ENCODE results near the gene MCOLN3. TPM values are rescaled to one million over a fixed set of nuclear protein-coding genes. Genes with fewer than 3 reads are reported as not detected.
A peak's percentile ranks its signal among the peaks of the same experiment; 100 is the strongest.

MCOLN3 gene
- polyA plus RNA-seq, 1 of the 3 experiments (the other 2 are of a cell fraction): not detected

DNA sequence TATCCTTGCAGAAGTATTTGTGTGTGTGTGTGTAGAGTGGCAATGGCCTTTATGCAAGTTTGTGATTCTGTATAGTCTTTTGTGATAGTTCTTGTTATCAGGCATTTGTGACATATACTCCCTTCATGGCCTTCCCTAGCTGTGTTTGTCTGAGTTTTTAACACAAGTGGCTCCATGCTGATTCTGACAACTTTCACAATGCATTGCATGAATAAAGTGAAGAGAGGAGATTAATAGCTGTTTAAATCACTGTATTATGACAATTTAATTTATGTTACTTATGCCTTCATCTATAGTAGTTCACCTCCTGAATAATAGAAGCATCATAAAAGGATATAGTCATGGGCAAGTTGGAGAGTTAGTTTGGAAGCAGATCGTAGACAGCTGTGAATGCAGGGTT is 17.2 kb upstream of the MCOLN3 start:
- no peak for DNase-seq
- H3K9ac ChIP-seq: no peak overlapping the region
- H3K27ac ChIP-seq (ENCODE audit: low read depth in 2 of 2, low read length in 1 of 2): no peak overlapping the region
- no peak overlapping the region for H2AFZ ChIP-seq (ENCODE audit: low read depth)
- H3K4me2 ChIP-seq: no peak overlapping the region
- WGBS (ENCODE audit: low lambda C conversion rate): 8% methylated on average over 1 of the region's 1 CpG
- no peaks in the 10 kb centered on the region for H3K9me3 ChIP-seq
- TF ChIP-seq RFX5 (IDR thresholded peaks at IDR 0.05; ENCODE audit: low read length): no peak
- no peak for TF ChIP-seq GATA2 (CRISPR knock-in tag; IDR thresholded peaks at IDR 0.05)
- TF ChIP-seq POLR2AphosphoS5 (IDR thresholded peaks at IDR 0.05; ENCODE audit: low read depth, low read length): no peak
- TF ChIP-seq, protein P1, sequence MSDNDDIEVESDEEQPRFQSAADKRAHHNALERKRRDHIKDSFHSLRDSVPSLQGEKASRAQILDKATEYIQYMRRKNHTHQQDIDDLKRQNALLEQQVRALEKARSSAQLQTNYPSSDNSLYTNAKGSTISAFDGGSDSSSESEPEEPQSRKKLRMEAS (IDR thresholded peaks at IDR 0.05; ENCODE audit: low read depth): no peak
- TF ChIP-seq RXRA (IDR thresholded peaks at IDR 0.05; ENCODE audit: borderline replicate concordance, low read depth): no peak
- TF ChIP-seq SIN3A (IDR thresholded peaks at IDR 0.05; ENCODE audit: borderline replicate concordance, low read depth, low read length): no peak
- TF ChIP-seq, protein P2, sequence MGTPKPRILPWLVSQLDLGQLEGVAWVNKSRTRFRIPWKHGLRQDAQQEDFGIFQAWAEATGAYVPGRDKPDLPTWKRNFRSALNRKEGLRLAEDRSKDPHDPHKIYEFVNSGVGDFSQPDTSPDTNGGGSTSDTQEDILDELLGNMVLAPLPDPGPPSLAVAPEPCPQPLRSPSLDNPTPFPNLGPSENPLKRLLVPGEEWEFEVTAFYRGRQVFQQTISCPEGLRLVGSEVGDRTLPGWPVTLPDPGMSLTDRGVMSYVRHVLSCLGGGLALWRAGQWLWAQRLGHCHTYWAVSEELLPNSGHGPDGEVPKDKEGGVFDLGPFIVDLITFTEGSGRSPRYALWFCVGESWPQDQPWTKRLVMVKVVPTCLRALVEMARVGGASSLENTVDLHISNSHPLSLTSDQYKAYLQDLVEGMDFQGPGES (IDR thresholded peaks at IDR 0.05; ENCODE audit: low read depth, low read length): no peak
- no peak for TF ChIP-seq SMC3 (IDR thresholded peaks at IDR 0.05; ENCODE audit: low read depth, low read length)
- TF ChIP-seq, protein P3, sequence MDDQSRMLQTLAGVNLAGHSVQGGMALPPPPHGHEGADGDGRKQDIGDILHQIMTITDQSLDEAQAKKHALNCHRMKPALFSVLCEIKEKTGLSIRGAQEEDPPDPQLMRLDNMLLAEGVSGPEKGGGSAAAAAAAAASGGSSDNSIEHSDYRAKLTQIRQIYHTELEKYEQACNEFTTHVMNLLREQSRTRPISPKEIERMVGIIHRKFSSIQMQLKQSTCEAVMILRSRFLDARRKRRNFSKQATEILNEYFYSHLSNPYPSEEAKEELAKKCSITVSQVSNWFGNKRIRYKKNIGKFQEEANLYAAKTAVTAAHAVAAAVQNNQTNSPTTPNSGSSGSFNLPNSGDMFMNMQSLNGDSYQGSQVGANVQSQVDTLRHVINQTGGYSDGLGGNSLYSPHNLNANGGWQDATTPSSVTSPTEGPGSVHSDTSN (IDR thresholded peaks at IDR 0.05): no peak
- peaks cover 3 to 4% of the 10 kb centered on the region in 2 experiments; a peak in 2 of 4 replicates for H3K4me1 ChIP-seq (ENCODE audit: control insufficient read depth in 1 of 2, insufficient read depth in 2 of 2, low read depth in 1 of 2, low read length in 1 of 2)
- H3K27me3 ChIP-seq (ENCODE audit: insufficient read depth): no peaks in the 10 kb centered on the region
- no peaks in the 10 kb centered on the region for H3F3A ChIP-seq (replicated peaks; ENCODE audit: insufficient read depth)
- H3K4me3 ChIP-seq (ENCODE audit: low read depth in 2 of 2, low read length in 1 of 2): no peak overlapping the region
- no peaks in the 10 kb centered on the region for H3K9me2 ChIP-seq
- ChIA-PET CTCF (interaction anchor here (1.0 kb wide), 1 partner anchor 189 kb away, joined by 3 read pairs; no protein-coding TSS in a partner anchor), POLR2A (no interaction called here)
- H3K36me3 ChIP-seq (replicated peaks in 1 of 2; ENCODE audit: control insufficient read depth in 1 of 2, insufficient read depth in 2 of 2, low read length in 1 of 2): no peaks in the 10 kb centered on the region
- H3K79me2 ChIP-seq (ENCODE audit: insufficient read depth): no peaks in the 10 kb centered on the region
- no peaks in the 10 kb centered on the region for H4K20me1 ChIP-seq (ENCODE audit: insufficient read depth)

DNA sequence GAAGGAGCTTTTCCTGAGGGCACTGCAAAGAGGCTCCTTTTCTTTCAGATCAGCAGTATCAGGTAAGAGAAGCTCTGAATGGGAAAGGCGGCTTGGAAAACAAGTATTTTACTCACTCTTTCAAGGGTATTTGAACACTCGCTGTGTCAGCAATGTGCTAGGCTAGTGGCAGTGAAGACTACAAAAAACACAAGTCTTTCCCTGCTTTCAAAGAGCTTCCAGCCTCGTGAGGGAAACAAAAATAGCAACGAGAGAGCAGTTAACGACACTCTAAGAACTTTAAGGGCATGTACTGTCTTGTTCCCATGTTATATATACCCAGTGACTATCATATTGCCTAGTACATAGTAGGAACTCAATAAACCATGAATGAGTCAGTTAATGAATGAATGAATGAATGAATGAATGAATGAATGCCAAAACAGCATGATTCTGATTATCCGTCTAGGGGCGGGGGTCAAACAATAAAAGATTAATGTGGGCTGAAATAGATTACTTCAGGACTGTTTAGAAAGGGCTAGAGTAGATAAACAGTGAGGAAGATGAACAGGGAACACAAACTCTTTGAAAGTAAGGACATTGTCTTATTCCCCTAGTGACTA is 14.2 kb upstream of the MCOLN3 start:
- Histone ChIP-seq H4K20me1 (ENCODE audit: insufficient read depth) (no peaks in the 10 kb centered on the region), H3K4me3 (ENCODE audit: low read depth in 2 of 2, low read length in 1 of 2) (peak overlapping the region; percentile 57 to 59), H3F3A (replicated peaks; ENCODE audit: insufficient read depth) (no peaks in the 10 kb centered on the region), H3K27ac (ENCODE audit: low read depth in 2 of 2, low read length in 1 of 2) (no peak overlapping the region), H3K36me3 (replicated peaks in 1 of 2; ENCODE audit: control insufficient read depth in 1 of 2, insufficient read depth in 2 of 2, low read length in 1 of 2) (no peaks in the 10 kb centered on the region), H3K79me2 (ENCODE audit: insufficient read depth) (no peaks in the 10 kb centered on the region), H3K4me1 (ENCODE audit: control insufficient read depth in 1 of 2, insufficient read depth in 2 of 2, low read depth in 1 of 2, low read length in 1 of 2) (peaks cover 3 to 4% of the 10 kb centered on the region in 2 experiments; a peak in 2 of 4 replicates), H3K4me2 (peak overlapping the region; percentile 73), H3K27me3 (ENCODE audit: insufficient read depth) (peaks cover 7% of the 10 kb centered on the region; the same call in 1 of the 2 replicates), H3K9me3 (no peaks in the 10 kb centered on the region), H3K9me2 (no peaks in the 10 kb centered on the region), H3K9ac (no peak overlapping the region), H2AFZ (ENCODE audit: low read depth) (peak overlapping the region; percentile 89)
- POLR2A ChIA-PET: no interaction called here
- DNase-seq: no peak
- TF ChIP-seq, protein P1 (IDR thresholded peaks at IDR 0.05; ENCODE audit: low read depth): no peak
- TF ChIP-seq EP300 (IDR thresholded peaks at IDR 0.05; ENCODE audit: borderline replicate concordance in 1 of 2, low read depth in 1 of 2, low read length in 1 of 2) (no peak), NFIC (IDR thresholded peaks at IDR 0.05; ENCODE audit: borderline replicate concordance) (no peak), POLR2AphosphoS5 (IDR thresholded peaks at IDR 0.05; ENCODE audit: low read depth, low read length) (no peak), YY1 (IDR thresholded peaks at IDR 0.05; ENCODE audit: low read depth) (no peak), TEAD4 (IDR thresholded peaks at IDR 0.05; ENCODE audit: borderline replicate concordance, insufficient read depth) (no peak), MXI1 (IDR thresholded peaks at IDR 0.05; ENCODE audit: low read depth, low read length) (no peak), FOXM1 (IDR thresholded peaks at IDR 0.05; ENCODE audit: low read depth) (no peak), ELF1 (IDR thresholded peaks at IDR 0.05) (no peak), SIN3A (IDR thresholded peaks at IDR 0.05; ENCODE audit: borderline replicate concordance, low read depth, low read length) (no peak)
- TF ChIP-seq, protein P3 (IDR thresholded peaks at IDR 0.05): no peak
- WGBS (ENCODE audit: low lambda C conversion rate): 5% methylated on average over 7 of the region's 7 CpGs
- CTCF ChIA-PET: interaction anchor here (1.4 to 1.7 kb wide), 2 partner anchors 118 to 165 kb away, joined by 4 to 6 read pairs; no protein-coding TSS in a partner anchor

All from SK-N-SH (cell line).